HepG2 (cell line): ENCODE data around the gene PTGIS. TPM values are rescaled to one million over a fixed set of nuclear protein-coding genes. Genes with fewer than 3 reads are reported as not detected.

Experiments used
- AKAP8 ChIP-seq: sonication (generic); formaldehyde crosslinking; IDR thresholded peaks from 2 replicates; pipeline ENCODE4 v1.5.1; 2020; ENCODE audit warnings: mild to moderate bottlenecking, missing genetic modification reagents
- CBX5 ChIP-seq: sonication (generic); formaldehyde crosslinking; IDR thresholded peaks from 2 replicates; pipeline ENCODE4 v1.4.0; 2020; ENCODE audit warnings: missing genetic modification reagents, borderline replicate concordance
- DMTF1 ChIP-seq: sonication (generic); formaldehyde crosslinking; IDR thresholded peaks from 2 replicates; pipeline ENCODE4 v1.4.0; 2020; ENCODE audit warnings: mild to moderate bottlenecking, missing genetic modification reagents
- GFI1 ChIP-seq: sonication (generic); formaldehyde crosslinking; IDR thresholded peaks from 2 replicates; pipeline ENCODE4 v1.5.0; 2020; ENCODE audit warnings: missing genetic modification reagents, mild to moderate bottlenecking, borderline replicate concordance
- HCFC1 ChIP-seq: fragments of 150-350 bp; IDR thresholded peaks from 2 replicates; pipeline ENCODE4 v1.6.1; 2014; ENCODE audit warnings: low read depth, low read length
- KDM2A ChIP-seq: sonication (generic); formaldehyde crosslinking; IDR thresholded peaks from 2 replicates; pipeline ENCODE4 v1.4.0; 2020; ENCODE audit warnings: low read depth, missing genetic modification reagents, borderline replicate concordance
- KLF16 ChIP-seq, 2 experiments: sonication (generic) in 1 of 2; formaldehyde crosslinking in 1 of 2; IDR thresholded peaks; 2 replicates each; pipeline versions ENCODE4 v1.6.1 to v1.8.0; 2016 to 2023; ENCODE audit warnings: missing genetic modification reagents in 2 of 2, missing compliant biosample characterization in 1 of 2
- KMT2A ChIP-seq: sonication (generic); formaldehyde crosslinking; IDR thresholded peaks from 2 replicates; pipeline ENCODE4 v1.4.0; 2020; ENCODE audit warnings: missing genetic modification reagents
- PAXIP1 ChIP-seq: sonication (generic); formaldehyde crosslinking; conservative IDR thresholded peaks from 2 replicates; pipeline ENCODE4 v1.4.0; 2020; ENCODE audit warnings: mild to moderate bottlenecking, missing genetic modification reagents, moderate library complexity
- RFX5 ChIP-seq: IDR thresholded peaks from 2 replicates; pipeline ENCODE4 v1.6.1; 2011; ENCODE audit warnings: low read depth, low read length, improper control_type of control experiment
- RNF2 ChIP-seq: fragments of 450-650 bp; conservative IDR thresholded peaks from 2 replicates; pipeline ENCODE4 v1.6.1; 2016; ENCODE audit warnings: low read depth
- SMC3 ChIP-seq: IDR thresholded peaks from 2 replicates; pipeline ENCODE4 v1.6.1; 2011; ENCODE audit warnings: low read length, improper control_type of control experiment
- SP140L ChIP-seq: sonication (generic); formaldehyde crosslinking; IDR thresholded peaks from 2 replicates; pipeline ENCODE4 v1.4.0; 2020; ENCODE audit warnings: missing genetic modification reagents, borderline replicate concordance
- TSC22D2 ChIP-seq: sonication (generic); formaldehyde crosslinking; IDR thresholded peaks from 2 replicates; pipeline ENCODE4 v1.5.1; 2020; ENCODE audit warnings: missing genetic modification reagents, mild to moderate bottlenecking, borderline replicate concordance
- WIZ ChIP-seq: sonication (generic); formaldehyde crosslinking; IDR thresholded peaks from 2 replicates; pipeline ENCODE4 v1.5.1; 2020; ENCODE audit warnings: mild to moderate bottlenecking, missing genetic modification reagents
- ZBTB4 ChIP-seq: sonication (generic); formaldehyde crosslinking; IDR thresholded peaks from 2 replicates; pipeline ENCODE4 v1.4.0; 2020; ENCODE audit warnings: missing genetic modification reagents, mild to moderate bottlenecking, borderline replicate concordance
- ZNF12 ChIP-seq: sonication (generic); formaldehyde crosslinking; IDR thresholded peaks from 2 replicates; pipeline ENCODE4 v1.5.0; 2020; ENCODE audit warnings: missing genetic modification reagents
- ZNF317 ChIP-seq: sonication (generic); formaldehyde crosslinking; IDR thresholded peaks from 2 replicates; pipeline ENCODE4 v1.5.0; 2020; ENCODE audit warnings: mild to moderate bottlenecking, missing genetic modification reagents
- ZNF326 ChIP-seq: sonication (generic); formaldehyde crosslinking; IDR thresholded peaks from 2 replicates; pipeline ENCODE4 v1.4.0; 2020; ENCODE audit warnings: missing genetic modification reagents, borderline replicate concordance
- polyA plus RNA-seq, 8 experiments: library from polyadenylated mRNA; depleted of rRNA in 3 of 8; stranded (reverse) in 7 of 8; unstranded in 1 of 8; fragments of >200 nt; fragmentation: Illumina TruSeq in 4 of 8; extraction: Trizol in 4 of 8; gene quantifications; 2 replicates each; pipeline versions ENCODE4 v1.2.1 to v1.2.3, GENCODE V29; 2011 to 2016; ENCODE audit warnings: low read depth in 4 of 8, missing spikeins in 1 of 8, mixed read lengths in 1 of 8; ENCODE audit not compliant: insufficient read depth in 1 of 8
- total RNA-seq, 5 experiments: library from RNA; depleted of rRNA; stranded (reverse); fragments of >200 nt; fragmentation: Illumina TruSeq; extraction: Trizol; gene quantifications; 2 replicates each; pipeline ENCODE4 v1.2.3, GENCODE V29; 2016; ENCODE audit warnings: low read depth in 1 of 5

Gene PTGIS
- total and polyA plus RNA-seq, 2 of the 13 experiments (the other 11 are each of a cell fraction or from before 2014, with no cell fraction given) = not detected

- TF ChIP-seq ZNF317 (CRISPR knock-in tag) = no peak
- TF ChIP-seq SP140L (CRISPR knock-in tag) = 0 out of 2 replicates have a peak, but pooled peaks have one; percentile 51
- 0 out of 2 replicates have a peak, but pooled peaks have one; percentile 41 for TF ChIP-seq AKAP8 (CRISPR knock-in tag)
- no peak for TF ChIP-seq PAXIP1 (CRISPR knock-in tag)
- TF ChIP-seq KLF16 (CRISPR knock-in tag; IDR thresholded peaks at IDR 0.05) = 0 out of 4 replicates have a peak, but pooled peaks of 1 of the 2 experiments have one; percentile 23
- peak; percentile 72 for TF ChIP-seq SMC3
- 0 out of 2 replicates have a peak, but pooled peaks have one; percentile 57 for TF ChIP-seq ZBTB4
- peak; percentile 76 for TF ChIP-seq KDM2A (CRISPR knock-in tag)
- no peak for TF ChIP-seq TSC22D2 (CRISPR knock-in tag)
- 0 out of 2 replicates have a peak, but pooled peaks have one; percentile 21 for TF ChIP-seq RNF2
- no peak for TF ChIP-seq ZNF326 (CRISPR knock-in tag)
- no peak for TF ChIP-seq HCFC1
- 0 out of 2 replicates have a peak, but pooled peaks have one; percentile 50 for TF ChIP-seq GFI1 (CRISPR knock-in tag)
- peak; percentile 39; the same call in 1 of the 2 replicates for TF ChIP-seq CBX5 (CRISPR knock-in tag)
- 0 out of 2 replicates have a peak, but pooled peaks have one; percentile 10 for TF ChIP-seq ZNF12 (CRISPR knock-in tag)
- 0 out of 2 replicates have a peak, but pooled peaks have one; percentile 47 for TF ChIP-seq KMT2A (CRISPR knock-in tag)
- no peak for TF ChIP-seq DMTF1
- TF ChIP-seq WIZ = 0 out of 2 replicates have a peak, but pooled peaks have one; percentile 34
- no peak for TF ChIP-seq RFX5
Observed at GRCh38 chr20:49603209-49603627, 35.3 kb upstream of the PTGIS start (continued).
